C1 segment of cervical spinal cord (tissue), 14 donors: ENCODE measurements around the gene IGSF21.
"Not testable (repeated sequence)": the region's sequence is repeated elsewhere in the genome, so short reads cannot be mapped to it uniquely, and the experiment has no call there.

Experiments
- DNase-seq, 14 donors: peaks; one replicate each; lab custom pipeline; 2025; lab: John Stamatoyannopoulos, UW

Gene IGSF21

DNA sequence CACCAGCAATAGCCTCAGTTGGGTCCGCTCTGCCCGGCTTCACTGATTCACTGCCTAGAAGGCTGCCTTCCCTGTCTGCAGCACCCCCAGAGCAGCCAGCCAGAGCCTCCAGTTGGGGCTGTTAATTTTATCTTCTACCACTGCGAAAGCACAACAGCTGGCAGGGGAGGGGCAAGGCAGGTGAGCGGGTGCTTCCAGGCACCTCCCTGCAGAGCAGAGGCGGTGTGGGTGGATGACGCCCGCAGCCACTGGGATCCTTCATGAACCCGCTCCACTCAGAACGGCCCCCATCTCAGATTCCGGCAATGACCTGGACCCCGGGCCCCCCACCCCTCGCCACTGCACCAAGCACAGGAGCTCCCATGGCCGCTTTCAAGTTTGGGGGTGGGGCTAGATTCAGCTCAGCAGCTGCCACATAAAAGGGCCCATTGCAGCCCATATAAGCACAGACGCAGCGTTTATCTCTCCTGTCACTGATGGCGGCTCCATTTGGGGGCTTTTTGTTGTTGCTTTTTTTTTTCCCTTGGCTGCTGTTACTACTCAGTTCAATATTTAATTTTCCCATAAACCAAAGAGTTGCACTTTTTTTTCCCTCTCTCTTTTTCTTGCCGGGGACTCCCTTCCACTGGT, 245.2 kb downstream of the IGSF21 start:
- no peak for DNase-seq

DNA sequence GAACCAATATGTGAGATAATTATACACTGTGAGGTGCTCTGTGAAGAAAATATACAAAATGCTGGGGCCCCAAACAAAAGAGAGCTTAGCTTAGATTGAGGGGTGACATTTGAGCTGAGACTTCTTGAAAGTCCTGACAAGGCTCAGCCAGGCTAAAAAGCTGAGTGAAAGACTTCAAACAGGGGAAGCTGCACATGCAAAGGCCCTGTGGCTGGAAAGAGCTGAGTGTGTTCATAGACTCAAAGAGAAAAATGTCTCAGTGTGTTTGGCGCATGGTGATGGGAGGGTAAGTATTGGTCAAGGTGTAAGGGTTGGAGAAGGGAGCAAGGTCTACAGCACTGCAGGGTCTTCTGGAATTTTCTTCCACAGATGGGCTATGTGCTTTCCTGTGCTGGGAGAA, 245.9 kb downstream of the IGSF21 start:
- no peak for DNase-seq

DNA sequence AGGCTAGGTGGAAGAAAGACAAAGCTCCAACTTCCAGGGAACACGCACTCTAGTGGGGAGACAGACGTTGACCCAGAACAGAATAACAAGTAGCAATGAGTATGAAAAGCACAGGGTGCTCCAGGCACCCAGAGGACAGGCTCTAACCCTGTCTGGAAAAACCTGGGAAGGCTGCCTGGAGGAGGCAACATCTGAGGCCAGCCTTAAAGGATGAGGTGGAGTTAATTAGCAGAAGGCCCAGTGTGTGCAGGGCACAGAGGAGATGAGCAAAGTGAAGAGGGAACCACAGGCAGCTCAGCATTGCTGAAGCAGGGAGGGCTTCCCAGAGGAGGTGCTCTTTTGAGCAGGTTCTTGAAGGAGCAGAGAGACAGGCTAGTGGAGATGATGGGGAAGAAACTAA, 246.4 kb downstream of the IGSF21 start:
- DNase-seq = no peak

DNA sequence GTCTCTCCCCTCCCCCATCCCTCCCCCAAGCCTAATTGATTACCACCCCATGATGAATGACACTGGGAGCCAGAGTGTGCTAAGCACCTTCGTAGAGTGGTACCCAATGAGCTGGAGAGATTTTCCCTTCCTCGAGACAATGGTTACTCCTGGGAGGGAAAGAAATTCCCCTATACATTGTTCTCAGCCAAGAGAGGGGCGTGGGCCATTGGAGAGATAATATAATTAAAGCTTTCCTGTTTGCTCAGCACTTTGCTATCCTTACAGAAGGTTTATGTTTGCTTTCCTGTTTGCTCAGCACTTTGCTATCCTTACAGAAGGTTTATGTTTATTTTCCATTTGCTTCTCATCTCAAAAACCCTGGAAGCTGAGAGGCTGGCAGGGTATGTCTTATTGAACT, 247.0 kb downstream of the IGSF21 start:
- DNase-seq = no peak

DNA sequence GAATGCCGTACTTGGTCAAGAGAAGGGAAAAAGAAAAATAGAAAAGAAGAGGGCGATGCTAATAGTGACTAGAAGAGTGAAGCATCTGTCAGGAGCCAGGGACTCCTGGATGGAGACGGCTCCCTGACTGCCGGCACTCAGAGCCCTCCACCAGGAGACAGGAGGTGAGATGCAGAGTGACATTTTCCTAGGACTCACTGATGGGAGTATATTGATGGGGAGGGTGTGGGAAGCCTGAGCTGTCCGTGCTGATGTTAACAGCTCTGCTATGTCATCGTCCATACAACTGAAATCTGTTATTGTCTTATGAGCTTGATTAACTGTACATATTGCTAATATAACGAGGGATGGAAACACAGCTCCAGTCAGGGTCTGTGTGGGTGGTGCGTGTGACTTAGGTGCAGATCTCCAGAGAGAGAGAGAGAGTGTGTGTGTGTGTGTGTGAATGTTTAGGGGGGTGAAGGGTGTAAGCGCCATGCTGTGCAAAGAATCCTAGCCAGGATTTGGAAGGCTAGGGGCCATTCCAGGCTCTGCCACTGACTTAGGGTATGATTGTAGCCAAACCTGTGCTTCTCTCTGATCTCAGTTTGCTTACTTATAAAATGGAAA, 250.1 kb downstream of the IGSF21 start:
- no peak for DNase-seq

DNA sequence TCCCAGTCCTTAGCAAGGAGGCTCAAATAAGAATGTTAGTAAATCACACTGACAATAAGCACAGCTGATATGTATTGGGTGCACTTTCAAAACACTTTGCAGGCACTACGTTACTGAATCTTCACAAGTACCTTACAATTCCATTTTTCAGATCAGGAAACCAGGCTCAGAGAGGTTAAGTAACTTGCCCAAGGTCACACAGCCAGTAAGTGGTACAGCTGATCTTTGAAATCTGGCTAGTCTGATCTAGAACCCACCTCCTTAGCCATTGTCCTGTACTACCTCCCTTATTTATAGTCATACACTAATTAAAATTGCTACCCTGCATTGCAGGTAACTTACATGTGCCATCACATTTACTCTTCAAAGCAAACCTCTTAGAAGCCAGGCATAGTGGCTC, 251.0 kb downstream of the IGSF21 start:
- no peak for DNase-seq

DNA sequence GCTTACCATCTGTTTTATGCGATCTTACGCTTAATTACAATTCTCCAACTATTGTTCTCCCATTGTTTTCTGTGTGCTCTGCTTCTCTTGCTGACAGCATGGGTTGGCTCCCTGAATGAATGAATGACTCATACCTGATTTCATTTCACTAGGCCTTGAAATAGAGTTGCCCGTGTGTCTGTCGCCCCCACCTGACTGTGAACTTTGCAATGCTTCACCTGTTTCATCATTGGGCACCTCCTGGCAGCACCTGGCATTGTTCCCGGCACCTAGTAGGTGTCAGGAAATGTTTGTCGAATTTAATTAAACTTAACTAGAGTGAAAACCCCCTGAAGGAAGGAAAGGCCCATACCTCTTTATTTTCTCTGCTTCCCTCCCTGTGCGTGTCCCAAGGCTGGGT, 252.7 kb downstream of the IGSF21 start:
- DNase-seq = peak in 1 of 14 donors; percentile 27

DNA sequence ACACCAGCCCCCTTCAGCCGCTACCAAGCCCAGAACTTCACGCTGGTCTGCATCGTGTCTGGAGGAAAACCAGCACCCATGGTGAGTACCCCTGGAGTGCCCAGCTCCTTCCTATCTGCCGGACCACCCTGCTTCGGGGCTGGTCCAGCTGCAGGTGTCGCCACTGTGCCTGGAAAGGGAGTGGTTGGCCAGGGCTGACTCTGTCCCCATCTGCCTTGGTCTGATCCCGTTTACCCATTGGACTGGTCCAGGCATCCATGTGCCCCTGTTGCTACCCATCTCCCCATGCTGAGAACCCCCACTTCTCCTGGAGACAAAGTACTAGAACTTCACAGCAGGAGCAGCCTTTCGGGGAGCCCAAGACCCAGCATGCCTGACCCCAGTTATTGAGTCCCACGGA, 254.6 kb downstream of the IGSF21 start:
- DNase-seq = no peak

DNA sequence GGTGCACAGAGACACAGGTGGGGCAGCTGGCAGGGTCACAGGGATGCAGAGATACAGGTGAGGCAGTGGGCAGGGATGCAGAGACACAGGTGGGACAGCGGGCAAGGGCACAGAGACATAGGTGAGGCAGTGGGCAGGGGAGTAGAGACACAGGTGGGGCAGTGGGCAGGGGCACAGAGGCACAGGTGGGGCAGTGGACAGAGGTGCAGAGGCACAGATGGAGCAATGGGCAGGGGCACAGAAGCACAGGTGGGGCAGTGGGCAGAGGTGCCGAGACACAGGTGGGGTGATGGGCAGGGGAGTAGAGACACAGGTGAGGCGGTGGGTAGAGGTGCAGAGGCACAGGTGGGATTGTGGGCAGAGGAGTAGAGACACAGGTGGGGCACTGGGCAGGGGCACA, 255.8 kb downstream of the IGSF21 start:
- DNase-seq = no peak

DNA sequence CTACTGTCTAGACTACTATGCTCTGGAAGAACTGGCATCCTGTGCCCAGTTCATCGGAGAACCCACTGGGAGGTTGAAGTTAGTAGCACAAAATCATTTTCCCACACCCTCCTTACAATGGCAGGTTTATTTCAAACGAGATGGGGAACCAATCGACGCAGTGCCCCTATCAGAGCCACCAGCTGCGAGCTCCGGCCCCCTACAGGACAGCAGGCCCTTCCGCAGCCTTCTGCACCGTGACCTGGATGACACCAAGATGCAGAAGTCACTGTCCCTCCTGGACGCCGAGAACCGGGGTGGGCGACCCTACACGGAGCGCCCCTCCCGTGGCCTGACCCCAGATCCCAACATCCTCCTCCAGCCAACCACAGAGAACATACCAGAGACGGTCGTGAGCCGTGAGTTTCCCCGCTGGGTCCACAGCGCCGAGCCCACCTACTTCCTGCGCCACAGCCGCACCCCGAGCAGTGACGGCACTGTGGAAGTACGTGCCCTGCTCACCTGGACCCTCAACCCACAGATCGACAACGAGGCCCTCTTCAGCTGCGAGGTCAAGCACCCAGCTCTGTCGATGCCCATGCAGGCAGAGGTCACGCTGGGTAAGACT, 257.6 kb downstream of the IGSF21 start:
- no peak for DNase-seq

DNA sequence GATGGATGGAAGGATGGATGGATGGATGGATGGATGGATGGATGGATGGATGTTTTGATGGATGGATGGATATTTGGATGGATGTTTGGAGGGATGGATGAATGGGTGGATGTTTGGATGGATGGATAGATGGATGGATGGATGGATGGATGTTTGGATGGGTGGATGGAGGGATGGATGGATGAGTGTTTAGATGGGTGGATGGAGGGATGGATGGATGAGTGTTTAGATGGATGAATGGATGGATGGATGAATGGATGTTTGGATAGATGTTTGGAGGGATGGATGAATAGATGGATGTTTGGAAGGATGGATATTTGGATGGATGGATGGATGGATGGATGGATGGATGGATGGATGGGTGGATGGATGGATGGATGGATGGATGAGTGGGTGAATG, 264.9 kb downstream of the IGSF21 start:
- DNase-seq = not testable (repeated sequence)

DNA sequence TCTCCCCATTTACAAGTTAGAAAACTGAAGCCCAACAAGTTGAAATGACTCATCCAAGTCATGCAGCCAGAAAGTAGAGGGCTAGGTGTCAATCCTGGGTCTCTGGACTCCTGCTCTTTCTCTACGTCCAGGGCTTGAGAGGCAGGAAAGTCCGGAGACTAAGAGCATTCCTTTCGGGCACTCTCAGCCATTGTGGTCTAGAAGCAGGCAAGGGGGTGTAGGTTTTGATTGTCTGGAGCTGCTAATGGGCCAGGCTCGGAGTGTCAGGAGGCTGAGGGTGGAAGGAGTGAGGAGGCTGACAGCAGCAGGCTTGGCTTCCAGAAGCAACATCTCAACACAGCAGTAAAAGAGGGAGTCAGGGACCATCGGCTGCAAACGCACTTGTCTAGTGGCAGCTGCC, 265.6 kb downstream of the IGSF21 start:
- no peak for DNase-seq

DNA sequence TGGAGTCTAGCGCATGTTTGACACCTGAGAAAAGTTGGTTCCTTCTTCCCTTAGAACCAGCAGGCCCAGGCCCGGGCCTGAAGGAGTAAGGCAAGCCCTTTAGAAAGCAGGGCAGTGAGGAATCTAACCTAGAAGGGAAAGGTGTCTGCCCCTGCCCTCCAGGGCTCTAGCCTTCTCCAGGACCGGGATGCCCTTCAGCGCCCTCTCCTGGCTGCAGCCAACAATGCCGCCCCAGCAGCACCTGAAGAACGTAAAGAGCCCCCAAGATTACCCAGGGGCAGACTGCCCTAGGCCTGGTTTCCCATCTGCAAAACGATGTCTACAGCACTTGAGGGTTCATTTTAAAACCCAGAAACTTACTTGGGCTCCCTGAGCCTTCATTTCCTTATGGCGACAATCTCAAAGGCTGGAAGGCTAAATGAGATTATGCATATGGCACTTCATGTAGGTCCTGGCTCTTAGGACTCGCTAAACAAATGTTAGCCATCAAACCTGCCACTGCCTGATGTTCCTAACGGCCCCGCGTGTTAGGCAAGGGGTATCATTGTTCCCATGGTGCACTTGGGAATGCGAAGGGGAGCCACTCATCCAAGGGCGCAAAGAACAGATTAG, 266.4 kb downstream of the IGSF21 start:
- DNase-seq = peak in 1 of 14 donors; percentile 19

DNA sequence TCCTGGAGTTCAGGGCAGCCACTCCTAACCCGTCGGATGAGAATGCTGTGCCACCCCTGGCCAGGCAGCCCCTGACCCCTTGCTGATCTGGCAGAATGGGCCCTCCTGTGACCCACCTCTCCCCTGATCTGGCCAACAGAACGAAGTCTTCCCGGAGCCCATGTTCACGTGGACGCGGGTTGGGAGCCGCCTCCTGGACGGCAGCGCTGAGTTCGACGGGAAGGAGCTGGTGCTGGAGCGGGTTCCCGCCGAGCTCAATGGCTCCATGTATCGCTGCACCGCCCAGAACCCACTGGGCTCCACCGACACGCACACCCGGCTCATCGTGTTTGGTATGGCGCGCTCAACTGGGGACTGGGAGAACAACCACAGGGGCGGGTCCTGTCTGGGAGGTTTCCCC, 269.1 kb downstream of the IGSF21 start:
- DNase-seq = no peak

DNA sequence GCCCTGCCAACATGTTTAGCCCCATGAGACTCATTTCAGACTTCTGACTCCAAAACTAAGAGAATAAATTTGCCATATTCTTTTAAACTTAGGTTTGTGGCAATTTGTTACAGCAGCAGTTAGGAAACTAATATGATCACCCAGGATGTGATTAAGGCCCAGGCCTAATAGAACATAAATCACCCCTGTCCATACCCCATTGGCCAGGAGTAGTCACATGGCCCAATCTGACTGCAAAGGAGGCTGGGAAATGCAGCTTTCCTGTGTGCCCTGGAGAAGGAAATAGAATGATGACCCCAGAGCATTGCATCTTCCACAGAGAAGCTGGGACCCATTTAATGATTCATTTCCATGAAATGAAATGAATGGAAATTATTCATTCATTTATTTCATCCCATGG, 272.7 kb downstream of the IGSF21 start:
- DNase-seq = no peak

DNA sequence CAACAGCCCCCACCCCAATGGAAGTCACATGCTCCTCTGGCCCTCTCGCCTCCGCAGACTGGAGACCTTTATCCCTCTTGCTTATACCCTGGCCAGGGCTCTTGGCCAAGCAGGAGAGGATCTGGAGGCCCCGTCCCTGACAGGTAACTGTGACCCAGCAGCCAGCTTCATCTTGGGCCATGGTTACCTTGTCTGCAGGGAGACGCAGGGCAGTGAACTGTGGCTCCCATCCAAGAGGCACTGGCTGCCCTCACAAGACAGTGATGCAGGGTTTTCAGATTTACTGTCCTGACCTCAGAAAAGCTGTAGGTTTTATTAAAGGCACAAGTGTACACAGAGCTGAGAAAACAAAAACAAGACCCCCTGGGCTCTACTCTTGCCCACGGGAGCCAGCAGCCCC, 276.5 kb downstream of the IGSF21 start:
- DNase-seq = no peak

DNA sequence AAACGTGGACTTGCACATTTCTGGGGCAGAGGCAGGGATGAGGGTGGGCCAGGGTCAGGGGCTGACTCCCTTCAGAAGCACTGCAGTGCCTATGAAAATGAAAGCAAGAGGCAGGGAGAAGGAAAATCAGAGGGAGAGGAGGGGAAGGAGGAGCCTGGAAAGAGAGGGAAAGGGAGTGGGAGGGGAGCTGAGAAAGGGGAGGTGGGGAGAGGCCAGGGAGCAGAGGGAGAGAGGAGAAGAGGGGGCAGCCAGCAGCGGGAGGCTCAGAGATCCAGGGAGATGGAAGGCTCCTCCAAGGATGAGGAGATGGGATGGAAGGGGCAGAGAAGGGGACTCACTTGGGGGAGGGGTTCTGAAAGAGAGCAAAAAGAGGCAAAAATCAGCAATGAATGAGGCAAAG, 276.9 kb downstream of the IGSF21 start:
- DNase-seq = no peak

DNA sequence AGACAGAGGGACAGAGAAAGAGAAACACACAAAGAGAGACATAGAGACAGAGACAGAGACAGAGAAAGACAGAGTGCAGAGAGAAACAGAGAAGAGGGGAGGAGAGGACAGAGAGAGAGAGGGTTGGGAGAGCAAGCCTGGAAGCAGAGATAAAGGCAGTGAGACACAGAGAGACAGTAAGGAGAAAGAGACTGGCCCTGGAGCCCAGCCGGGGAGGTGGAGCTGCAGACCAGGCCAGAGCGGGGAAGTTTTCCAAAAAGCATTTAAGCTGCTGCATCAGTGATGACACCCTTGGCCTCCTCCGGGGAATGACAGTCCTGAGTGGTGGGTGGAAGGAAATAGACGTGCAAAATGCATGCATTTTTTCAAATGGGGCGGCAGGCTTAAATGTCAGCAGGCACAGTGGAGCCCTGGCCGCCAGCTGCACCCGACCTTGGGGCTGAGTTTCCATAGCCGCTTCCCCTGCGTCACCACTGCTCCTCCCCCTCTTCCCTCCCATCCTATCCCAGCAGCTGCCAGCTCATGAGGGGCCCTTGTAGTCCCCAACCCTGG, 277.7 kb downstream of the IGSF21 start:
- peak in 3 of 14 donors; percentile 8 to 44 (median 11) for DNase-seq

DNA sequence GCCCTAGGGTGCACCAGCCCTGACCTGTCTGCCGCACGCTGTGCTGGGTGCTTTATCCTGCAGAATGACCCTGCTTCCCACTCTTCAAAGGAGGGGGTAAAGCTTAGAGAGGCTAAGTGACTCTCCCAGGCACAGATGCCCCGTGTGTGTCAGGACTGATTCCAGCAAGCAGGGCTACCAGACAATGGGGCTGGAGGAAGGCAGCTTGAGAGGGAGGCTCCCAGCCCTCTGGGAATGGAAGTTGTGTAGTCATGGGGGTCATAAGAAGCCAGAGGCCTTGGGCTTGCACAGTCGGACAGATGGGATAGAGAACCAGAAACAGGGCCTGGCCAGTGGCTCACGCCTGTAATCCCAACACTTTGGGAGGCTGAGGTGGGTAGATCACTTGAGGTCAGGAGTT, 279.0 kb downstream of the IGSF21 start:
- DNase-seq = no peak

DNA sequence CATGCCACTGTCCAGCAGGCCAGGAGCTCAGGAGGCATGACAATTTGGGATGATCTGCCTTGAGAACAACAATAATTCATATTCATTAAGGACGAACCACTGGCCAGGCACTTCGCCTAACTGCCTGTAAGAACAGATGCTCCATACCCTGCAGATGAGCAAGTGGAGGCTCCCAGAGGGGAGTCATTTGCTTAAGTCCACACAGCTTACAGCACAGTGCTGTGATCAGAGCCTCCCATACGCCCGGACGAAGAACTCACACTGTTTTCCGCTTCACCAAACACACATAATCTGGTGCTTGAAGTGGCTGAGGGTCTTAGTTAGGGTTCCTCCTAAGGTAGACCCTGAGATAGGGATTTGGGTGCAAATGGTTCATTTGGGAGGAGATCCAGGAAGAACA, 279.7 kb downstream of the IGSF21 start:
- no peak for DNase-seq

DNA sequence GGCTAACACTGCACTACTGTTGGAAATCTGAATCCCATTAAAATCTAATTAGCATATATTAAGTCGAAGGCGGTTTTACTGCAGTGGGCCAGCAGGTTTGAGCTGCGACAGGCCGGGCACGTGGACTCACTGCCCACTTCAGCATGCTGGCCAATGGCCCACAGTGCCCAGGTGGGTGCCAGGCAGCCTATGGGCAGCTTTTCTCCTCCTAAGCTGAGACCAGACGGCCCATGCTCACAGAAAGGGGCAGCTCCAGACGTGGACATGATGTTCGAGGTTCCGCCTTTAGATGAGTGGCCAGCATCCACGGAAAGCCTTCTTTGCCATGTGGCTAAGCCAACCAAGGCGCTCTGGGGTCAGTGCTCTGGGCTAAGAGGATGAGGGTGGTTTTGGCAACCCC, 283.4 kb downstream of the IGSF21 start:
- DNase-seq = no peak

DNA sequence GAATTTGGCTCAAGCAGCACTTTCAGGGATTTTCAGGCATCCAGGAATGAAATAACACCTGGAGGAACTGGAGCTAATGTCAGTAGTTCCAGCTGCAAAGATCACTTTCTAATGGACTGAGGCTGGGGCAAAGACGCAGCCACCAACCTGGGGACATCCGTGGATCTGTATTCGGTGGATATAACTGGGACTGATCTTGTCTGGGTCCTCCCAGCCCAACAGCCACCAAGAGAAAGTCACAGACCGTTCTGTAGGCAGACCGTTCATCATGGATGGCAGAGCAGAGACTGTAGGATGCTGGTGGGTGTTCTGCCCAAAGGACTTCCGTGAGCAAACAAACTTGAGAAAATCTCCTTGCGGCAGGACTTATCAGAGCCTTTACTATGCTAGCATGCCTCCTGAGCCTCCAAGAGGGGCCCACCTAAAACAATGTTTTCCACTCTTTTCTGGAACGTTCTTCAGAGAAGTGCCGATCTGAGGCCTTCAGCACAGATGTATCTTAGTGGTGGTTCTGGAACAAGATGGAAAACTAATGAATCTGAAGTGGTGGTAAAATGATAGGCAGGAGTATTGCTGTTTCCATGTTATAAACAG, 287.1 kb downstream of the IGSF21 start:
- DNase-seq = no peak
